ENCODE measurements around the gene RRP1.

GRCh38 chr21:43799301-43799840 lies 10.0 kb downstream of the RRP1 start:
- TF ChIP-seq CTCF (IDR thresholded peaks at IDR 0.05) (no peak), POLR2A (IDR thresholded peaks at IDR 0.05) (no peak)

All from vagina (tissue), 2 donors.